Astrocyte (in vitro differentiated cells and primary cell): ENCODE data around the gene LRRC73.

ENCODE experiments used
- CTCF ChIP-seq: IDR thresholded peaks from 2 replicates; pipeline ENCODE4 v1.5.1; 2011; ENCODE audit warnings: low read depth, mild to moderate bottlenecking, inconsistent platforms, low read length, moderate library complexity; ENCODE audit not compliant: insufficient read depth
- EZH2 ChIP-seq: IDR thresholded peaks from 2 replicates; pipeline ENCODE4 v1.6.1; 2012; ENCODE audit warnings: mild to moderate bottlenecking, low read length, inconsistent platforms; ENCODE audit not compliant: insufficient read depth

- TF ChIP-seq CTCF (no peak), EZH2 (no peak)
Measured at GRCh38 chr6:43523284-43523683, 13.1 kb upstream of the LRRC73 start.
